Fibroblast of skin of abdomen (primary cell): ENCODE data around the gene C2orf15. TPM values are rescaled to one million over a fixed set of nuclear protein-coding genes. Genes with fewer than 3 reads are reported as not detected.
"Not testable (repeated sequence)": the region's sequence is repeated elsewhere in the genome, so short reads cannot be mapped to it uniquely, and the experiment has no call there.

ENCODE experiments used
- DNase-seq: peaks from one replicate; pipeline ENCODE4 v3.0.0-alpha.2; 2013
- polyA plus RNA-seq, 2 experiments: library from polyadenylated mRNA; unstranded; fragments of 120-200 nt; gene quantifications; one replicate each; pipeline ENCODE4 v1.2.1, GENCODE V29; 2013; ENCODE audit not compliant: insufficient read length in 2 of 2

The C2orf15 gene, protein sequence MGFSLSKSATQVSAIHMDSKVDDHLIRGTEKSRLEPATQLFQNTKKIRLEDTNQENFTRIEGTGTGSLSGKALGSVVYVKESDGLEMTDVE
- 0.09 TPM for polyA plus RNA-seq (2013, experiment 1 of 2; ENCODE audit: insufficient read length)
- polyA plus RNA-seq (2013, experiment 2 of 2; ENCODE audit: insufficient read length), result 0.14 TPM

DNA sequence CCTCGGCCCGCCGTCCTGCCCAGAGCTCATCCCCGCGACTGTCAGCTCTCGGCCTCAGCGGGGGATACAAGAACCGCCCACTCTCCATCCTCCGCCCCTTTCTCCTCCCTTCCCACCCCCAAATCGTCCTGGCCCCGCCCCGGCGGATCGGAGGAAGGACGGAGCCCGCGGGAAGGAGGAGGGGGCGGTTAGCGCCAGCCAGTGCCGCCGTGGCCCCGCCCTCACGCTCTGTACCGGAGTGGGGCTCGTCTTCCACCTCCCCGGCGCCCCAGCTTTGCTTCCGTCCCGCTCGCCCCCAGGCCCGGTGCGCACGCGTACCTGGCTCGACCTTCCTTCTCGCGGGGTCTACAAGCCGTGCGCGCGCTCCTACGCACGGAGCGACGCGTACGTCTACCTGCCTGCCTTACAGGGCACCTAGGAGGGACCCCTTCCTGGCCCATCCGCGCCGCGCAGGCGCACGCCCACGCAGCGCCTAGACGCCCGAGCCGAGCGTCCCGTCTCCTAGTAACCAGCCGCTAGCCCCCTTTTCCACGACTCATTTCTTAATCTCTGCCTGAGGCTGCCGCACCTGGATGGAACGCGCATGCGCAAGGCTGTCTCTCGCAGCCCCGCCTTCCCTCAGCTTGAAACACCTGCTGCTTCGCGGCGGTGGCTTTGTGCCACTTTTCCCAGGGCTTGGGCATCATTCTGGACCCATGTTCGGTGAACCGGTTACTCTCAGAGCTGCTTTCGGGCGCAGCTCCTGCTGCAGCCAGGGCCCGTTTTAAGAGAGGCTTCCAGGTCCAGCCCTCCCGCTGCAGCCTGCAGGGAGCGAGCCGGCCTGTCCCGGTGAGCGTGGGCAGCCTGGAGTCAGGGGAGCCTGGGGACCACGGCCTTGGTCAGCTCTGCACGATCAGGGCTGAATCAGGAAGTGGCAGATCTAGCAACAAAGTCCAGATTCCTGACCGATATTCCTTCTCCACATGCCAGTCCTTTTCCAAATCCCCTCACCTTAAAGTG is at the start of gene C2orf15:
Gene C2orf15, plus strand, starts transcription at position 598 of the 999 bp plus-strand sequence. CDS start 8,852 bp downstream, outside the sequence.
- peak; percentile 77 for DNase-seq

DNA sequence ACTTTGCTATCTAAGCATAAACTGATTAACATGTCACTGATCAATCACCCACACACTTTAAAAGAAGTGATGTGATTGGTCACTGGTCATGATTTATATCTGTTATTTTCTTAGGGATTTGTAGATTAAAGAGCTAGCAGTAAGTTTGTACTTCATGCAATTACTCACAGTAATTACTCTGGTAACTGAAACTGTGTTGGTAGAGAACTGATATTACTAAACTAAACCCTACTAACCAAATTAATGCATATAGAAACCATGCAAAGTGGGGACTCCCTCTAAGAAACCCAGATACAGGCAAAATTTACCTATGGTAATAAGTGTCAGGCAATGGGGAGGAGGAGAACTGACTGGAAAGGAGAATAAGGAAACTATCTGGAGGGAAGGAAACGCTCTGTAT is 44.8 kb upstream of the C2orf15 start:
- DNase-seq, result no peak

DNA sequence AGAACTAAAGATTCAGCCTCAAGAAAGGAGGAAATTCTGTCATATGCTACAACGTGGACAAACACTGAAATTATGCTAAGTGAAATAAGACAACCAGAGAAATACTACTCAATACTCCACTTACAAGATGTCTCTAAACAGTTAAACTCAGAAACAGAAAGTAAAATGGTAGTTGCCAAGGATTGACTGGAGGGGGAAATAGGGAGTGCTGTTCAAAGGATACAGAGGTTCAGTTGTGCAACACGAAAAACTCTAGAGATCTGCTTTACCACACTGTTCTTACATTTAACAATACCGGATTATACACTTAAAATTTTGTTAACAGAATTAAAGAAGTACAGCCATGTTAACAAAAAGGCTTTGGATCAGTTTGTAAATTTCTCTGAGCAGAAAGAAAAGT is 39.8 kb upstream of the C2orf15 start:
- peak; percentile 5 for DNase-seq

DNA sequence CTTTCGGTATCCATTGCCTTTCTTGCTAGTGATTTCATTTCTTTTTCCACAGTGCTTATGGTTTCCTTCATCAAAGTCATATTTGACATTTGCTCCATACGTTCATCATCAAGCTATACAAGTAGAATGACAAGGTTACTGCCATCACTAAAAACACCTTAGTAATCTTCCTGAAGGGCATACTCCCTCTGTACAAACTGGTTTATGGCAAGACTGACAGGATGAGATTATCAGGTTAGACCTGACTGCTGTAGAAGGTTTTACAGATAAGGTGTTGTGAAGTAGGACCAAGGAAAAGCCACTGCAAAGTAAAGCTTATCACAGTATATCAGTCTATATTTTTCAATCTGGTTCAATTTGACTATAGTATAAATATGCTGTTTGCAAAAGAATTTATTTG is 37.5 kb upstream of the C2orf15 start:
- DNase-seq, result no peak

DNA sequence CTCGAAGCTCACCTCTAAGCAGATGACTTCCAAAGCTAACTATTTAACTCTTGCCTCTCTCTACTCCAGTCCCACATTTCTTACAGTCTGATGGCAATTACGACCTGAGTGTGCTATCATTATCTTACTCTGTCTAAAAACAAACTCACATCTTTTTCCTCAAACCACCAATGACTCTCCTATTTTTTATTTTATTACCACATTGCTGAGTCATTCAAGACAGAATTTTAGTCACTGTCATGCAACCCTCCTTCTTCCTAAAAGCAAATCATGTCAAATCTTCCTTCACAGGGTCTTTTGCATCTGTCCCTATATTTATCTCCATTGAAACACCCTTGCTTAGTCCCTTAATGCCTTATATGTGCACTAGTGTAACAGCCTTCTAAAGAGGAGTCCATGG is 34.6 kb upstream of the C2orf15 start:
- DNase-seq, result no peak

DNA sequence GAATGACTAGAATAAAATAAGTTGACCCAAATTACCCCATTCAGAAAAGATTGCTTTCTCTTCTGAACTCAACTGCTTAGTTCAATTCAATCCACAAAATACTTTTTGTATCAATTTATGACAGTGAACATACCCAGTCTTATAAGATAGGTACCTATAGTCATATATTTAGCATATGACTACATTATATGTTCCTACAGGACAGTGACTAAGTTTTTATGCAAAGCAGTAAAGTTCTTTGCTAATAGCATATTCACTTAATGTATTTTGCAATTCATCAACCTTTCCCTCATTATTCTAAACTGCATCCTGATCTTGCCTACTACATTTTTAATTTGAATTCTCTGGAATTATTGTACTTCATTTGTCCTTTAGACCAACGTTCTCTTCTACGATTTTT is 30.3 kb upstream of the C2orf15 start:
- DNase-seq, result no peak

DNA sequence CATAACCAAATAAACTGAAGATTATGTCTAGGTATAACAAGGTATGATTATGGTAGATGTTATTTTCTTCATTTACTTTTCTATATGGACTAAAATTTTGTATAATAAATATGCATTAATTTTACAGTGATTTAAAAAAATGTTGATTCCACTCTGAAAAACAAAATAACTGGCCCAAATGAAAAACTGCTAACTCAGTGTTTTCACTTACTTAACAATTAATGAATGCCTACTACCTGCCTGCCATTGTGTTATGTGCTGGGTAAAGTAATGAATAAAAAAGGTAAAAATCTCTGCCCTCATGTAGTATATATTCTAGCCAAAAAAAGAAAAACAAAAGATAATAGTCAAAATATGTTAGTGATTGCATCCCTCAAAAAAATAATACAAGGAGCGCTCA is 29.6 kb upstream of the C2orf15 start:
- no peak for DNase-seq

DNA sequence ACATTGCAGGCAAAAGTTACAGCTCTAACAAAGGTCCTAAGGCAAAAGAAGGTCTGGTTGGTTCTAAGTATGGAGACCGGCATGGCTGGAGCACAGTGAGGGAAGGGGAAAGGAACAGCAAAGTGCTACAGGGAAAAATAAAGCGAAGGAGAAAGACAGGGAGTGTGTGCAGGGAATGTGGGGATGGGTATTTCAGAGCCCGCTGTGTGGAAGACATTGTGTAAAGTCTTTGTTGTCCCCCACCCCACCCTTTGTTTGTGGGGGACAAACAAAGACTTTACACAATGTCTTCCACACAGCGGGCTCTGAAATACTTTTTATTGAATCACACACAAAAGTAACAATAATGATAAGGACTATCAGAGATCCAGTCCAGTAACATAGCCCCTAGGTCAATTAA is 28.9 kb upstream of the C2orf15 start:
- no peak for DNase-seq

DNA sequence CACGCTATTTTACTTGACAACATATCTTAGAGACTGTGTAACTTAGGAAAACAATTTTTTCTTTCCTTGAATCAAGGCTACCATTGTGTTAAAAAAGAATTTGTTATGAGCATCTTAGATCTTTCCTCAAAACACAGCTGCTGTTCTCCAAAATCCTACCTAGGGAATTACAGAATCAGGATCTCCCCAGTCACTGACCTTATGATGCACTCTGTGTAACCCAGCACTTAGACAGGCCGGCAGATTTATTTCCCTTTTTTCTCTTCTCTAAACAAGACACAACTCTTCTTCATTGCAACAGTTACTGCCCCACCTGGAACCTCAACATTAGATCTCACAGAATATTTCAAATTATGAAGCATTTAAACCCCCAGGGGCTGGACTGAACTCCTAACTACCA is 13.5 kb upstream of the C2orf15 start:
- no peak for DNase-seq

DNA sequence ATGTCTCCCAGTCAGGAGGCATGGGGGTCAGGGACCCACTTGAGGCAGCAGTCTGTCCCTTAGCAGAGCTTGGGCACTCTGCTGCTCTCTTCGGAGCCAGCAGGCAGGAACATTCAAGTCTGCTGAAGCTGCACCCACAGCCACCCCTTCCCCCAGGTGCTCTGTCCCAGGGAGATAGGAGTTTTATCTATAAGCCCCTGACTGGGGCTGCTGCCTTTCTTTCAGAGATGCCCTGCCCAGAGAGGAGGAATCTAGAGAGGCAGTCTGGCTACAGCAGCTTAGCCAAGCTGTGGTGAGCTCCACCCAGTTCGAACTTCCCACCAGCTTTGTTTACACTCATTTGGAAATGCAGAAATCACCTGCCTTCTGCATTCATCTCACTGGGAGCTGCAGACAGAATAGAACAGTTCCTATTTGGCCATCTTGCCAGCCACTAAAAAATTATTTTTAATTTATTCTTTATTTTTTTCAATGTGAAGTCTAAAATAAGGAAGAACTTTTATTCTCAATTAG is 6.4 kb upstream of the C2orf15 start:
- not testable (repeated sequence) for DNase-seq

DNA sequence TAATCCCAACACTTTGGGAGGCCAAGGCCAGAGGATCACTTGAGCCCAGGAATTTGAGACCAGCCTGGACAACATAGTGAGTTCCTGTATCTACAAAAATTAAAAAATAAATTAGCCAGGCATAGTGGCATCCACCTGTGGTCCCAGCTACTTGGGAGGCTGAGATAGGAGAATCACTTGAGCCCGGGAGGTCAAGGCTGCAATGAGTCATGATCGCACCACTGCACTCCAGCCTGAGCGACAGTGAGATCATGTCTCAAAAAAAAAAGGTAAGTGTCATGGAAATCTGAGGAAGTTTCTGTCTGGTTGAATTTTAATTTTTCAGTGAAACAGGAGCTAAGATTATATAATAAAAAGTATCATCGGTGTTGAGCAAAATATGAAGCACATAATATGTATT is 2.5 kb upstream of the C2orf15 start:
- no peak for DNase-seq

DNA sequence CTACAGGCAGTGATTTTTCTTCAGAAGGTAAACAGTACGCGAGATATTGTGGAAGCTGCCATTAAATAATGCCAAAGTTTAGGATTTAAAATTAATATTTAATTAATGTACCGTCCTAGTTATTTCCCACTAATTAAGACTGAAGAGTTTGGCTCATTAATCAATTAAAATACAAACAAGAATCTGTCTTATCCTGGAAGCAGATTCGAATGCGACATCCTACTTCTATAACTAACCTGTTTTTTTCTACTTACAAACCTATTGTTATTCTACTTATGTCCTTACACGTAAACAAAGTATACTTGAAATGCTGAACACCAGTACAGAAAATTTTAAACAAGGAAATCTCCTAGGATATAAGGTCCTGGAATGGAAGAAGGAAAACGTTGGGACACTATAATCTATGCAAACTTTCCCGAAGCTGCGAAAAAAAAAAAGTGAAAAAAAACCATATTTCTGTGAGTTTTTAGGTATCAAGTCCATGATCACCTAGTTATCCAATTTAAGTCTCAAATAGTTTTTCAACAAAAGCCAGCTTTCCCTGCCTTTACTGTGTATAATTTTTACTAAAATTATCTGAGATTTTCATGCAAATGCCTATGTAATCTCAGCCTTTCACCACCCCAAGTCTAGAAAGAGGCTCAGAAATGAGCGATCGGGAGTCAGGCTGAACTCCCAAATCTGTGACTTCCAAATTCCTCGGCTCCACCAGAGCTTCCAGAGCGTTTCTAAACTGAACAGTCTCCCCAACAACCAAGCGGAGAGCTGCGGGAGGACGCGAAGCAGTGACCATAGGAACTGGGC is 1.2 kb upstream of the C2orf15 start:
- DNase-seq, result no peak

DNA sequence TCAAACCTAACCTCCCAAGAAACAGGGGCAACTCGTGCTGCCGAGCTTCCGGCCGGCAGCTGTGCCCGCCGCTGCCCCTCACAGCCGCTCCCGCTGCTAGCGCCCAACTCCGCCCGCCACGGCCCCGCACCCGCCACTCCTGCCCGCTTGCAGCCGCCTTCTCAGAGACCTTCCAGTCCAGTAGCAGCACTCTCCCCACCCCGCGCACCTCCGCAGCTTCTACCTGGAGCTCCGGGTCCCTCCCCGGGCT is 722 bp upstream of the C2orf15 start:
- no peak for DNase-seq

DNA sequence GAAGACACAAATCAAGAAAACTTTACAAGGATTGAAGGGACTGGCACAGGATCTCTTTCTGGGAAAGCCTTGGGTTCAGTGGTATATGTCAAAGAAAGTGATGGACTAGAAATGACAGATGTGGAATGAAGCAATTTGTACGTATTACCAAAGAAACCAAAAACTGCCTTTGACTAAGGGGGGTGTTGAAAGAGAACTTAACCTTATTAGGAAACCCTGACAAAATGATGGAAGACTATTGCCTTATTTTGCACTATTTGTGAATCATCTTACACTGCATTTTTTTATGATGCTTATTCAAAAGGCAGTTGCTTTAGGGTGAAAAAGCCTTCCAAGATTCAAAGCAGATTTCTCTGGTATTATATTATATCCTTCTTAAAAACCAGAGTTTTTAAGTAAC is 9.2 kb downstream of the C2orf15 start:
- DNase-seq, result peak; percentile 47

DNA sequence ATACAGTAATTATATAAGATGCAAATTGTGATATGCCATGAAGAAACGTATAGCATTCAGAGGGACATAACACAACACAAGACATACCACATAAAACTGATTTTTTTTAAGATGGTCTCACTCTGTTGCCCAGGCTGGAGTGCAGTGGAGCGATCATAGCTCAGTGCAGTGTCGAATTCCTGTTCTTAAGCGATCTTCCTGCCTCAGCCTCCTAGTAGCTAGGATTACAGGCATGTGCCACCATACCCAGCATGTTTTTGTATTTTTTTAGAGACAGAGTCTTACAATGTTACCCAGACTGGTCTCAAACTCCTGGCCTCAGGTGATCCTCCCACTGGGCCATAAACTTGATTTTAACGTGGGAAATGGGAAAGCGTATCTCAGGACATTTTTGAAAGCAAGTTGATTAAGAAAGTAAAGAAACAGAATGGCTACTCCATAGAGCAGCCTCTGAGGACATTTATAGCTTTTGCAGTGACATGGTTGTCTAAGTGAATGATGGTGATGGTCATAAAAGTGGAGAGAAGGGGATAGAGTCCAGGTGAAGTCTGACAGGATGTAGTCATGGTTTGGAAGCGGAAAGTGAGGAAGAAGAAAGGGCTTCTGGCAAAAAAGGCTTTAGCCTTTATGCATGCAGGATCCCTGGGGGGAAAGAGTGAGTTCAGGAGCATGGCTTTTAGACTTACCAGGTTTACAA is 10.8 kb downstream of the C2orf15 start:
- no peak for DNase-seq

DNA sequence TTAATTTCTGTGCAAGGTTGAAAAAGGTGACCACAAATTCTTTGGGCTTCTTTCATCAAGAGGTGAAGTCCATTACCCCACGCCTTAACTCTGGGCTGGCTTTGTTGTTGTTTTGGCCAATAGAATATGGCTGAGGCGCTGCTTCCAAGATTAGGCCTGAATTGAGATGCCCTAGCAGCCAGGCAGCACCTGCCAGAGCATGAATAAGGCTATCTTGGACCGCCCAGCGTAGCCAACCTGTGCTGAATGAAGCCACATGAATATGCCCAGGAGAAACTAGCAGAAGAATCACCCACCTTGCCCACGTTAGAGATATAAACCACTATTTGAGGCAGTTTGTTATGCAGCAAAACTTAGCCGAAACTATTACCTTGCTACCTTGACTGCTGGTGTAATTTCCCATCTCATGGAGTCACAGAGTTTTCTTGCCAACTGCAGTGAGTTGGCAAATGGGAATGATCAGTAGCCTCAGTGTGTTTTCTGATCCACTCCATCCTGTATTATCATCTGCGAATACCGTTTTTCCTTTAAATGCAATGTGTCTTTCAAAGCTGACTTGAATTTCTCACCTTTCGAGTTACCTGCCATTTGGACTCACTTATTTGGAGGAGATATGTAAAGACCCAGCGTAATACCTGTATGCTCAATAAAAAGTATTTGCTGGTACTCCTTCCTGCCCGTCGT is 12.6 kb downstream of the C2orf15 start:
- peak; percentile 2 for DNase-seq

DNA sequence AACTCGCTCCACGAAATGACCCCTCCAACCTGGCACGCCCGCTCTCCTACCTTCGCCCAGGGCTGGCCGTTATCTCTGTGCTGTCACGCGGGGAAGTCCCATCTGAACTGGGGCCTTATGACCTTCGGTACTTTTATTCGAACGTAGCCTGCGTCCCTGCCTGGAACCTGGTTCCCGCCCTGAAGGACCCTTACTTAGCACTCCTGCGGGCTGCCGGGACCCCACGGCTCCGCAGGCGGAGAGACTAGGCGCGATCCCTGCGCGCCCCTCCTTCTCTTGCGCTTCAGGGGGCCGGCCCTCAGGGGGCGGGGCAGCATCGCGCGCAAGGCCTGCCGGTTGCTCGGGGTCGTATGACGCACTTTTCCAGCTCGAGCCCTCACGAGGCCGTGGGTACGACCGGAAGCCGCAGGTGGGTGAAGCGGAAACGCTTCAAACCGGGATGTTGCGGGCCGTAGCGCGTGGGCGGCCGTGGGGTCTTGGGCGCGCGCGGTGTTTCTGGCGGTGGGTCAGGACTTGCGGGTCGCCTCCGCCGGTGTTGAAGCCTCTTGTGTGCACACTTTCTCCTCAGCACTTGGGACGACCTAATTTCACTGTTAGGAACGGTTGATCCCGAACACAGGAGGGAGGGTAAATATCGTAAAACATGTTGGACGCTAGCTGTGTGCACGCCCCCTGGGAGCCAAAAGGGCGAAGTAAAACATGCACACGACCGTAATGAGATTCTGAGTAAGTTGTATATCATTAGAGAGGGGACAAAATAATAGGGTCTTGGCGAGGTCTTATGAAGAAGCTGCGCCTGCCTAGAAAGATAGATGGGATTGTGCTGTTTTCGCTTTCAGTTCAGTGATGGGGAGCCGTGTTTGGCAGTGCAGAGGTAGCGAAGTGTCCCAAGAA is 13.4 kb downstream of the C2orf15 start, which contains the start of the genes LIPT1 and TSGA10:
Gene LIPT1, plus strand, starts transcription at position 325 of the 894 bp plus-strand sequence. CDS start 6,991 bp downstream, outside the sequence.
Gene TSGA10, minus strand, starts transcription at position 300 of the 894 bp plus-strand sequence. CDS start 45,503 bp downstream, outside the sequence.
- DNase-seq, result peak; percentile 88

DNA sequence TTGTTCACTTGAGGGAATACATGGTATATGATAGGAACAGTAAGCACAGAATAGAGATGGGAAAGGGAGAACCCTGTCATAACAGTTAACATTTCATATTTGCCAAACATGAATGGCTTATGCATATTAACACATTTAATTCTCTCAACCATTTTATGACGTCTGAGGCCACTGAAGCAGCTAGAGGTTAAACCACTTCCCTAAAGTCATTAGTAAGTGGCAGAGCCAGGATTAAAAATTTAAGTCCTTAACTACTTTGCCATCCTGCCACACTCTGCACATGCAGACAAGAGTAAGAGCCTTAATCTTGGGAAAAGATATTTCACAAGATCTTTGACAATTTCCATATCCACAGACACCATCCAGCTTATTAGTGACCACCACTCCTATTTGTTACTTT is 15.4 kb downstream of the C2orf15 start:
- no peak for DNase-seq

DNA sequence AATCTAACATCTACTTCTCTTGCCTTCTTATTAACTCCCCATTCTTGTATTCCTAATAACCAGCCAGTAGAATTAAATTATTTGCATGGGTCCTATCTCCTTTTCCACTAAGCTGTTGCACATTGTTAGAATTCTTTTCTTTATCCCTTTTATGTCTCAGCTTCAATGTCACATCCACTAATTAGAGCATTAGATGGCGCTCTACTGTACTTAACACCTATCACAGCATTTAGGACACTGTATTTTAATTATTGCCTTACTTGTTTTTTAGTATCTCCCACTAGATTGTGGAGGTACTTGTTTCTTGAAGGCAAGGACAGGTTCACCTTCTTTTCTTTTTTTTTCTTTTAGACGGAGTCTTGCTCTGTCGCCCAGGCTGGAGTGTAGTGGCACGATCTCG is 17.1 kb downstream of the C2orf15 start:
- DNase-seq, result no peak

DNA sequence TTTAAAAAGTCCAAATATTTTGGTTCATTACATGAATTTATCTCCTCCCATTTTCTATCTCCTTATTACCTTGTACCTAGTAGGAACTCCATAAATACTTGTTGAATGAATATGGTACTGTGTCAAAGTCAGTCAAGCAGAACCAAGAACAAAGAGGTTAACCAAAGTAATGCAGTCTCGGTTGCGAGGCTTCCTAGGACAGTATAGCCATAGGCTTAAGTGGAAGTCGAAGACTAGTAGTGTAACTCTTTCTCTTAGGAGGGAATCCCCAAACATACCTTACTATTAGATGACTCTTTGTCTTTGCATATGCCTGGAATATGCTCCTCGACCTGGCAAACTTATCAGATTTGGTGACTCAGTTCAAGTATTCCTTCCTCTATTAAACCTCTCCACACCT is 18.1 kb downstream of the C2orf15 start:
- no peak for DNase-seq

DNA sequence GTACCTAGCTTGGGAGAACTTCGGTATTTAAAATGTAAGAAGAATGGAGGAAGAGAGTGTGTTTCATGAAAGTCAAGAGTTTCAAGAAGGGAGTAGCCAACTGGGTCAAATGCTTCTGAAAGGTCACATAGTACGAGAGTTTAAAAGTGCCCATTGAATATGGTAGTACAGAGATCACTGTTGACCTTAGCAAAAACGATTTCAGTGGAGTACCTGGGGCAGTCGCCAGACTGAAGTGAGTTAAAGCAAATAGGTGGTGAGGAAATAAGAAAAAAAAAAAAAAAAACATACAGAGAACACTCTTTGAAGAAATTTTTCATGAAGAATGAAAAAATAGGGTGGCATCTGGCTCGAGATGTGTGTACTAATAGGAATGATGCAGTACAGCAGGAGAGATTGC is 24.7 kb downstream of the C2orf15 start:
- no peak for DNase-seq
